ENCODE measurements around the gene CROT.

The CROT gene

DNA sequence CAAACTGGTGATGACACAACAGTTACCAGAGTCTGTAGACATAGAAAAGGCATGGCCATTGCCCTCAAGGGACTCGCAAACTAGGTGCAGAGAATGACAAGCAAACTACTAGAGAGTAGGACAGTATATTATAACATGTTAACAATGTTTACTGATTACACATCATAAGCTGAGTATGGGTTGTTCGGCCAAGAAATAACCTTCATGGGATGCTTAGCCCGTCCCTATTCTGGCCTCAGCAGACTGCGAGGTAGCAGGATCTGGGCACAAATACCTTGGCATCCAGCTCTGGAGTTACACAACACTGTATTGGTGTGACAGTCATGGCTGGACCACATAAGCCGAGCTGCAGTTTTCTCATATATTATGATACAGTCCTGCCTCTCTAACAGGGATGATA is 78.6 kb downstream of the CROT start:
- DNase-seq (ENCODE audit: insufficient read length) (no peak), FAIRE-seq (no peak)
- TF ChIP-seq POLR2A (IDR thresholded peaks at IDR 0.05; ENCODE audit: low read depth, low read length) (no peak), TAF1 (IDR thresholded peaks at IDR 0.05; ENCODE audit: borderline replicate concordance, low read depth, low read length) (no peak), POLR2AphosphoS5 (IDR thresholded peaks at IDR 0.05; ENCODE audit: low read depth, low read length) (no peak)

DNA sequence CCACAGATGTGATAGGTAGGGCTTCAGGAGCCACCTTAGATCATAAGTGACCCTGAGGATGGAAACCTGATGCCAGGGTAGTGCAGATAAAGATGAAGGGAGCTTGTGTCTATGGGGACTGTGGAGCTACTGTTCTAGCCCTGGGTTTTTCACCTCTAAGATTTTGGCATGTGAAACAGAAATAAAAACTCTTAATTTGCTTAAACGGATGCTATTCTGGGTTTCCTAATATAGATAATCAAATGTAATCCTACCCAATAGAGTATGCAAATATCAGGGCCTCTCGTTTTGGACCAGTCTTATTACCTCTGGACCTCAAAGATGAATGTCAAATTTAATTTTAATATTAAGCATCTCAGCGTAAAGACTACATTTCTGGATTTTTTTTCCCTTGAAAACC is 80.7 kb downstream of the CROT start:
- no peak for TF ChIP-seq POLR2A (IDR thresholded peaks at IDR 0.05; ENCODE audit: low read depth, low read length)
- TF ChIP-seq POLR2AphosphoS5 (IDR thresholded peaks at IDR 0.05; ENCODE audit: low read depth, low read length): no peak
- no peak for TF ChIP-seq TAF1 (IDR thresholded peaks at IDR 0.05; ENCODE audit: borderline replicate concordance, low read depth, low read length)
- DNase-seq (ENCODE audit: insufficient read length): no peak
- no peak for FAIRE-seq

- DNase-seq (ENCODE audit: insufficient read length) (no peak), FAIRE-seq (no peak)
- TF ChIP-seq POLR2AphosphoS5 (IDR thresholded peaks at IDR 0.05; ENCODE audit: low read depth, low read length) (no peak), TAF1 (IDR thresholded peaks at IDR 0.05; ENCODE audit: borderline replicate concordance, low read depth, low read length) (no peak), POLR2A (IDR thresholded peaks at IDR 0.05; ENCODE audit: low read depth, low read length) (no peak)
These were observed 81.8 kb downstream of the CROT start for GRCh38 chr7:87427288-87427687.

DNA sequence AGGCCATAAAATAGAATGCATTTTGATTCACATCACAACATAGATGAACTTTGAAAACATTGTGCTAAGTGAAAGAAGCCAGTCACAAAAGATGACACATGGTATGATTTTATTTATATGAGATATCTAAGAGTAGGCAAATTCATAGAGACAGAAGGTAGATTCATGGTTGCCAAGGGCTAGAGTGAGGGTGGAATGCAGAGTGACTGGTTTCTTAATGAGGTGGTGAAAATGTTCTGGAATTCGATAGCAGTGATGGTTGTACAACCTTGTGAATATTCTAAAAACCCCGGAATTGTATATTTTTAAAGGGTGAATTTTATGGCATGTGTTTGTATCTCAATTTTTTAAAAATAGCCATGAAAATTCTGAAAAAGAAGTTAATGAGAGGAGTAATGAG is 87.1 kb downstream of the CROT start:
- DNase-seq (ENCODE audit: insufficient read length): no peak
- no peak for FAIRE-seq
- TF ChIP-seq POLR2A (IDR thresholded peaks at IDR 0.05; ENCODE audit: low read depth, low read length) (no peak), TAF1 (IDR thresholded peaks at IDR 0.05; ENCODE audit: borderline replicate concordance, low read depth, low read length) (no peak), POLR2AphosphoS5 (IDR thresholded peaks at IDR 0.05; ENCODE audit: low read depth, low read length) (no peak)

DNA sequence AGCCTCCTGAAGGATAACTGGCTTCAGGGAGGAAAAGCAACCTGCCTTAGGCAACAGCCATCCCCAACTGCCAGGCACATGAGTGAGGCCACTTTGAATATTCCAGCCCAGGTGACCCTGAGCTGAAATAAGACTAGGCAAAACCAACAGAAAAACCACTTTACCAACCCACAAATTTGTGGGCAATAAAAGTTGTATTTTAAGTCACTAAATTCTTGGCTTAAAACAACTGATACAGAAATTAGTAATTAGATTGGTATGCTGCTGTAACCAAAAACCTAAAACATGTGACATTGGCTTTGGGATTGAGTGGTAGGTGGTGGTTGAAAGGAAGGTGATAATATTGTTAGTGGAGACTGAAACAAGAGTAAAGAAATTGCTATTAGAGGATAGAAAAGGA is 90.1 kb downstream of the CROT start:
- TF ChIP-seq POLR2A (IDR thresholded peaks at IDR 0.05; ENCODE audit: low read depth, low read length) (no peak), TAF1 (IDR thresholded peaks at IDR 0.05; ENCODE audit: borderline replicate concordance, low read depth, low read length) (no peak), POLR2AphosphoS5 (IDR thresholded peaks at IDR 0.05; ENCODE audit: low read depth, low read length) (no peak)
- FAIRE-seq: no peak

DNA sequence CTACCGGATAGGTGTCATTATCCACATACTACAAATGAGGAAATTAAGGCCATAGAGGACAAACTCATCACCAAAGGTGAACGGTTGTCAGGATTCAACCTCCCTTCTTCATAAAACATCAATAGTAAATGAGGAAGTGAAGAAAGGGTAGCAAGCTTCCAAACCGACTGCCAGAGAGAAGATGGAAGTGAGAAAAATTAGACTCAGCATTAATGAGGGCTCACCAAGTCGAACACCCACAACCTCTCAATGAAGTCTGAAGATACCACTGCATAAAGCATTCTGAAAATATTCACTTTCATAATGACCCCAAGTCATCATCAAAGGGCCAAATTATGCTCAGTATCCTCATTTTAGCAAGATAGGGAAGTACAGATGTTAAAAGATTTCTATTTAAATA is 100.4 kb downstream of the CROT start:
- peak; percentile 71 for FAIRE-seq
- DNase-seq (ENCODE audit: insufficient read length): no peak
- TF ChIP-seq POLR2A (IDR thresholded peaks at IDR 0.05; ENCODE audit: low read depth, low read length) (no peak), TAF1 (IDR thresholded peaks at IDR 0.05; ENCODE audit: borderline replicate concordance, low read depth, low read length) (no peak), POLR2AphosphoS5 (IDR thresholded peaks at IDR 0.05; ENCODE audit: low read depth, low read length) (no peak)

More for the DNA sequence above, 90.1 kb downstream of the CROT start:
- no peak for DNase-seq (ENCODE audit: insufficient read length)

GRCh38 chr7:87447116-87447635 is 101.7 kb downstream of the CROT start:
- FAIRE-seq (no peak), DNase-seq (ENCODE audit: insufficient read length) (no peak)
- no peak for TF ChIP-seq TAF1 (IDR thresholded peaks at IDR 0.05; ENCODE audit: borderline replicate concordance, low read depth, low read length)
- no peak for TF ChIP-seq POLR2AphosphoS5 (IDR thresholded peaks at IDR 0.05; ENCODE audit: low read depth, low read length)
- TF ChIP-seq POLR2A (IDR thresholded peaks at IDR 0.05; ENCODE audit: low read depth, low read length): no peak

DNA sequence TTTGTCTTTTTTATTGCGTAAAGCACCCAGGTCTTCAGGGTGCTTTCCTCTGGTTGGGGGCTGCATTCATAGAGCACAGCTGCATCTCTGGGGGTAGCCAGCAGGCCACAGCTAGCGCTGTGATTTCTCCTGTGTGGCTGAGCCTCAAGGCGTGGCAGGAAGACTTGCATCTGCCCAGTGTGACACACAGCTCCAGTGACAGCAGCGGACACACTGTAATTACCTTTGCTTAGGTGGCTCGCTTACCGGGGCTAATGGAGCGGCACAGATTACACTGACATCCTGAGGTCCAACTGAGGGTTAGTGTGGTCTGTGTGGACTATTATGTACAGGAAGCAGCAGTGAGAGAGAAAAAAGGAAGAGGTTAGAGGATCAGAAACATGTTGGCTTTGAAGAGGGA is 102.9 kb downstream of the CROT start:
- DNase-seq (ENCODE audit: insufficient read length) (no peak), FAIRE-seq (no peak)
- TF ChIP-seq POLR2A (IDR thresholded peaks at IDR 0.05; ENCODE audit: low read depth, low read length) (no peak), TAF1 (IDR thresholded peaks at IDR 0.05; ENCODE audit: borderline replicate concordance, low read depth, low read length) (no peak), POLR2AphosphoS5 (IDR thresholded peaks at IDR 0.05; ENCODE audit: low read depth, low read length) (no peak)
